ENCODE measurements around the gene FAM24A. TPM values are rescaled to one million over a fixed set of nuclear protein-coding genes. Genes with fewer than 3 reads are reported as not detected.

FAM24A gene
- total and polyA plus RNA-seq, 5 donors = not detected

DNA sequence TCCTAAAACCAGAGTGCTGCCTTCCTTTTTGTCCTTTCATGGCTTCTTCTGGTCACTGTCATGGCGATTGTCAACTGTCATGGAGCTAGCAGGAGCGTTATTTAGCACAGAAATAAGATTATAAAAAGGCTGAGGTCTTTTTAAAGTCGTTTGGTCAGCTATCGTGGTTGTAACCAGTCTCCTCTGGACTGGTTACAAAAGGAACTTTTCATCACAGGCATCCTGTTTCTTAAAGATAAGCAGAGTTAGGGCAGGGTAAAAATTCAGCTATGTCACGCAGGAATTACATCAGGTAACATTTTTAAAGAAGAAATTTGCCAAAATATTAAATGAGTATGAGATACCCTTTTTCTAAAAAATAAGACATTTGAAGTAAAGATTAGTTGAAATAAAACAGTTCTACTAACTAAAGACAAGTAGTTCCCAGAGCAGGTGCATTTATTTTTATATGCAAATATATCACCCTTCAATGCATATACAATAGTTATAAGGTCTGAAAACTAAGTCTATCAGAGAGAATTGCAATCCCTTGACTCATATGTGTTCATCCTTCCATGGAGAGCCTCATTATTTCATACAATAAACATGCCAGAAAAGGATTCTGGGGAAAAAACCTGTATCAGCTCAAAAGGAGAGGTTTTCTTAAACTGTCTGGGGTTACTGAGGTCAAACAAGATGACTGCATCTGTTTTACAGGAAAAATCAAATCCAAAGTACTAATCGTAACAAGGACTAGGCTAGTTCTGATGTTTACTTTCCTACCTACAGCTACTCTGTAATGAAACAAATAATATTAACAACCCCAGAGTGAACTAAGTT is 20.9 kb downstream of the FAM24A start:
- intact Hi-C loops (cut with DNase I) = no loop called here
- WGBS = 54% methylated on average over 6 of the region's 6 CpGs
- DNase-seq (no peak), ATAC-seq (no peak)
- no peaks in the 10 kb centered on the region for H3K4me1 ChIP-seq (ENCODE audit: control insufficient read depth, insufficient read depth, low read length)
- H3K27me3 ChIP-seq (ENCODE audit: control insufficient read depth, insufficient read depth) = no peaks in the 10 kb centered on the region
- no peak overlapping the region for H3K27ac ChIP-seq (ENCODE audit: low read length)
- no peaks in the 10 kb centered on the region for H3K9me3 ChIP-seq (ENCODE audit: control insufficient read depth, low read length)
- no peak overlapping the region for H3K4me3 ChIP-seq (ENCODE audit: low read length)

DNA sequence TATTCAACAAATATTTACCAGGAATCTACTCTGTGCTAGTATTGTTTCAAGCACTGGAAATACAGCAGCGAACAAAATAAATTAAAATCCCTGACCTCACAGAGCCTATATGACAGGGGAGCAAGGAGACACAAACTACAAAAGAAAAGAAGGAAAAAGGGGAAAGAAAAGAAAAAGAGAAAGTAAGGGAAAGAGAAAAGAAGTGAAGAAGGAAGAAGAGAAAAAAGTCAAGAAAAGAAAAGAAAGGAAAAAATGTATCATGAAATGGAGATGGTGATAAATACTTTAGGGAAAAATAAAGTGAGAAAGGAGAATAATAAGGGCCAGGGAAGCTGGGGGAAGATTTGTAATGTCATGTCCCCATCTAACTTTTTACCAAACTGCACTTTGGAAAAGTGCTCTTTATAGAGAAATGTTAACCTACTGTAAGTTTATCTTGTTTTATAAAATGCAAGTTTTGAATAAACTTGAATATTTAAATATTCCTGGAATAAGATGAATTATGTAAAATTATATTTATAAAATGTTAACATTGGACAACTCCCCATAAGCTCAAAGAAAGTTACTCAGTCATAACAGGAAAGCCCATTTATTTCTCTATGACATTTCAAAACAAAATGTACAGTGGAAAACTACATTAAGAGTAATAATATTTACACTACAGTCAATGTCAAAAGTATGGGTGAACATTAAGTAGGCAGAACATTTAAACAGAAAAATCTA is 28.9 kb downstream of the FAM24A start:
- Histone ChIP-seq H3K9me3 (ENCODE audit: control insufficient read depth, low read length) (no peaks in the 10 kb centered on the region), H3K27me3 (ENCODE audit: control insufficient read depth, insufficient read depth) (no peaks in the 10 kb centered on the region), H3K4me1 (ENCODE audit: control insufficient read depth, insufficient read depth, low read length) (no peaks in the 10 kb centered on the region), H3K4me3 (ENCODE audit: low read length) (no peak overlapping the region), H3K27ac (ENCODE audit: low read length) (no peak overlapping the region)
- ATAC-seq = no peak
- 97% methylated on average over 1 of the region's 1 CpG for WGBS
- DNase-seq = no peak
- intact Hi-C loops (cut with DNase I) = no loop called here

DNA sequence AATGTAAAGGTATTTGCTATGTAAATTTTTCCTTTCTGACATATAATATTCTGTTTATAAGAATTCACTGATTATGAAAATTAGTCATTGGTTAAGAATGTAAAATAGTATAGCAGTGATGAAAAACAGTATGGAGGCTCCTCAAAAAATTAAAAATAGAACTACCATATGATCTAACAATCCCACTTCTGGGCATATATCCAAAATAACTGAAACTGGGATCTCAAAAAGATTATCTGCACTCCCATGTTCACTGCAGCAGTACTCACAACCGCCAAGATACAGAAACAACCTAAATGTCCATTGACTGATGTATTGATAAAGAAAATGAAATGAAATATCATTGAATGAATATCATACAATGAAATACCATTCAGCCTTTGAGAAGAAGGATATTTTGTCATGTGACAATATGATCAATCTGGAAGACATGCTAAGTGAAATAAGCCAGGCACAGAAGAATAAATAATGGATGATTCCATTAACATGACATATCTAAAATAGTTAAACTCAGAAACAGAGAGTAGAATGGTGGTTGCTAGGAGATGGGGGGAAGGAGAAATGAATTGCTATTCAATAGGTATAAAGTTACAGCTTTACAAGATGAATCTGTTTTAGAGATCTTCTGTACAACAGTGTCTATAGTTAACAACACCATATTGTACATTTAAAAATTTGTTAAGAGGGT is 29.6 kb downstream of the FAM24A start:
- no peaks in the 10 kb centered on the region for H3K9me3 ChIP-seq (ENCODE audit: control insufficient read depth, low read length)
- H3K4me1 ChIP-seq (ENCODE audit: control insufficient read depth, insufficient read depth, low read length) = no peaks in the 10 kb centered on the region
- H3K4me3 ChIP-seq (ENCODE audit: low read length) = no peak overlapping the region
- ATAC-seq (no peak), DNase-seq (no peak)
- H3K27me3 ChIP-seq (ENCODE audit: control insufficient read depth, insufficient read depth) = no peaks in the 10 kb centered on the region
- no peak overlapping the region for H3K27ac ChIP-seq (ENCODE audit: low read length)
- intact Hi-C loops (cut with DNase I) = no loop called here
- WGBS = 33% methylated on average over 1 of the region's 1 CpG

DNA sequence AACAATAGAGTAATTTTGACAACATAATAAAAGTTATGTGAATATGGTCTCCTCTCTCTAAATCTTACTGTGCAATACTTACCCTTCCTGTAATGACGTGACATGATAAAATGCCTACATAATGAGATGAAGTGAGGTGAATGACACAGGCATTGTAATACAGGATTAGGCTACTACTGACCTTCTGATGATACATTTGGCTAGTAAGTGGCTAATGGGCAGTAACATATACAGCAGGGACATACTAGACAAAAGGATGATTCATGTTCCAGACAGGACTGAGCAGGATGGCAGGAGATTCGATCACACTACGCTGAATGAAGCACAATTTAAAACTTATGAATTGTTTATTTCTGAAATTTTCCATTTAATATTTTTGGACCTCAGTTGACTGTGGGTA is 38.9 kb downstream of the FAM24A start:
- Histone ChIP-seq H3K4me3 (ENCODE audit: low read length) (no peak overlapping the region), H3K9me3 (ENCODE audit: control insufficient read depth, low read length) (no peaks in the 10 kb centered on the region), H3K27ac (ENCODE audit: low read length) (no peak overlapping the region), H3K27me3 (ENCODE audit: control insufficient read depth, insufficient read depth) (no peaks in the 10 kb centered on the region), H3K4me1 (ENCODE audit: control insufficient read depth, insufficient read depth, low read length) (no peaks in the 10 kb centered on the region)
- 93% methylated on average over 3 of the region's 3 CpGs for WGBS
- intact Hi-C loops (cut with DNase I) = no loop called here
- ATAC-seq (no peak), DNase-seq (no peak)

DNA sequence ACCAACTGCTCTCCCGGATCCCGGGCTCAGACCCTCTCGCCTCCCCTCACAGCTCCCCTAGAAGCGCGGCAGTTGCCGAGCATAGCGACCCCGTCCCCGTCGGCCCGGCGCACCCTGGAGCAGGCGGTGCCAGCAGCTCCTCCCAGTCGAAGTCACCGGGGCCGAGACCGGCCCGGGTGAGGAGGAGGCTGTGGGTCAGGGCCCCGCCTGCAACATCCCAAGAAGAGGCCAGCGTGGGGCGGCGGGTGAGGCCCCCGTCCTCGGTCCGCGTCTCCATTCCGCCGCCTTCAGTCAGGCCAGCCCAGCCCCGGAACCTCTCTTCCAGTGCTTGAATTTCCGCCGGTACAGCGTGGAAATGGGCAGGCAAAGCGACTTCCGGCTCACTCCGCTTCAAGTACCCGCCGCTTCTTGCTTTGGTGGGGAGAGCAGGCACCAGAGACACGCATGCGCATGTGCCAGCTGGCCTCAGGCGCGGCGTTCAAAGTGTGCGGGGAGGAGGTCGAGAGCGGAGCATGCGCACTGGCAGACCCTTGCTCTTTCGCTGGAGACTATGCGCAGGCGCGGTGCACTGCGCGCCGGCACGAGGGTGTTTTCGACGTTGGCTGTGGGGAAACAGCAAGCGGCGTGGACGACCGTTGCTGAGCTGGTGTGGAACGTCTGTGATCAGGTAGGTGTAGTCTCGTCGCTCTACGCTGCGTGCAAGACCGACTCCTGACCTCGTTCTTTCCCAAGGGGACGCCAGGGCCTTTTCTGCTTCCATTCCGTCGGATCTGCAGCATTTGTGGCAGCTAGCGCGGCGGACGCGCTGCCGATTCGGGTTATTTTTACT is 43.7 kb downstream of the FAM24A start, which contains the start of gene C10orf88:
Gene C10orf88, minus strand, starts transcription at position 326 of the 829 bp plus-strand sequence. Its CDS starts 49 bp downstream, at position 277.
- peak; percentile 99 for DNase-seq
- 4% methylated on average over 77 of the region's 77 CpGs for WGBS
- H3K4me3 ChIP-seq (ENCODE audit: low read length) = peak within 1 kb of the TSS; percentile 57
- H3K4me1 ChIP-seq (ENCODE audit: control insufficient read depth, insufficient read depth, low read length) = no peaks in the 10 kb centered on the region
- intact Hi-C loops (cut with DNase I) = no loop called here
- peak within 1 kb of the TSS; percentile 13 for H3K27ac ChIP-seq (ENCODE audit: low read length)
- H3K9me3 ChIP-seq (ENCODE audit: control insufficient read depth, low read length) = no peaks in the 10 kb centered on the region
- peak; percentile 99 for ATAC-seq
- no peaks in the 10 kb centered on the region for H3K27me3 ChIP-seq (ENCODE audit: control insufficient read depth, insufficient read depth)

DNA sequence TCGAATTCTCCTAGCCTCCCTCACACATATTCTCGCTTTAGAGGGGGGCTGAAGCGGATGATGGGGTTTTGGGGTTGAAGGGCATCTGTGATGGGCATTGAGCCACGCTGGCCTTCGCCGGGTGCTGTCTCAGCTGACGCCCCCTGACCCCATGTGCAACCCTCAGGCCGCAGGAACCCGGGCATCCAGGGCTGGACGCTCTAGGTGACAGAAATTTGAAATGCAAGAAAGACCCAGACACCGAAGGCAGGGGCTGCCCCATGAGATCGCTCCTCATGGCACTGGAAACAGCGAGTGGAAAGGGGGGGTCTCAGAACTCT is 44.3 kb downstream of the FAM24A start:
- peak overlapping the region; percentile 1 for H3K4me3 ChIP-seq (ENCODE audit: low read length)
- 65% methylated on average over 13 of the region's 13 CpGs for WGBS
- no peak for ATAC-seq

DNA sequence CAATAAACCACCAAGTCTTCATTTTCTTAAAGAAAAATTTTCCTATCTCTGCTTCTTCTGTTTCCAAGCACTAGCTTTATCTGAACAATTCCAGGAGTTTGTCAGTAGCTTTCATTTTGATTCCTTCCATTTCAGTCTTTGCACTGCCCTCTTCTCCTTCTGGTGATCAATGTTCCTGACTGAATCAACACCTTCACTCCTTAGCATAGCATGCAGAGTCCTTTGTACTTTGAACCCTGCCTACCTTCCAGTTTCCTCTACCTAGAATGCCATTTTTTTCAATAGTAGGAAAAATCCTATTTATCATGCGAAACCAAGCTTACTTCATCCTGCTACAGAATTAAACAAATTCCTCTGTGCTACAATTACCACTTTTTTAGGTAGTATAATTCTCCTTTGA is 45.5 kb downstream of the FAM24A start:
- no peak for ATAC-seq
- intact Hi-C loops (cut with DNase I) = no loop called here
- H3K4me1 ChIP-seq (ENCODE audit: control insufficient read depth, insufficient read depth, low read length) = no peaks in the 10 kb centered on the region
- no peak for DNase-seq
- H3K4me3 ChIP-seq (ENCODE audit: low read length) = no peak overlapping the region
- H3K27me3 ChIP-seq (ENCODE audit: control insufficient read depth, insufficient read depth) = no peaks in the 10 kb centered on the region
- no peaks in the 10 kb centered on the region for H3K9me3 ChIP-seq (ENCODE audit: control insufficient read depth, low read length)
- 96% methylated on average over 1 of the region's 1 CpG for WGBS
- H3K27ac ChIP-seq (ENCODE audit: low read length) = no peak overlapping the region

More for the DNA sequence above, 44.3 kb downstream of the FAM24A start:
- H3K27me3 ChIP-seq (ENCODE audit: control insufficient read depth, insufficient read depth) = no peaks in the 10 kb centered on the region
- H3K27ac ChIP-seq (ENCODE audit: low read length) = no peak overlapping the region
- H3K9me3 ChIP-seq (ENCODE audit: control insufficient read depth, low read length) = no peaks in the 10 kb centered on the region
- H3K4me1 ChIP-seq (ENCODE audit: control insufficient read depth, insufficient read depth, low read length) = no peaks in the 10 kb centered on the region
- intact Hi-C loops (cut with DNase I) = no loop called here
- DNase-seq = peak in 2 of 3 donors; percentile 17 to 58

DNA sequence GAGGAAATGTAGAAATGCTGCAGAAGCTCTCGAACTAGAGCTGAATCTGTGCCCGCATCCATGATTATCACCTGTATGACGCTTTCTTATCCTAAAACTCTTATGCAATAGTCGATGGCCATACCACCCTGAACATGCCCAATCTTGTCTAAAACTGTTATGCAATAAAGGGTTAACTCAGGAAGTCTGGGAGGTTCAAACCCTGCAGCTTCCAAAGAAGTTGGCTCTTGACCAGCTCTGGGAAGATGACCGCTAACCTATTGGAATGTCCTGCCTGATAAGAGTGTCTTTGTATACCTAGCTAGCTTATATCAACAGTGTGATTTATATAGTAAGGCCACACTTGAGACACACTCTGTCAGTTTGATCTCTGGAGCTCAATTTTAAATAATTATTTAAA is 47.1 kb downstream of the FAM24A start:
- Histone ChIP-seq H3K4me3 (ENCODE audit: low read length) (no peak overlapping the region), H3K27ac (ENCODE audit: low read length) (no peak overlapping the region), H3K27me3 (ENCODE audit: control insufficient read depth, insufficient read depth) (no peaks in the 10 kb centered on the region), H3K4me1 (ENCODE audit: control insufficient read depth, insufficient read depth, low read length) (no peaks in the 10 kb centered on the region), H3K9me3 (ENCODE audit: control insufficient read depth, low read length) (no peaks in the 10 kb centered on the region)
- intact Hi-C loops (cut with DNase I) = no loop called here
- WGBS = 74% methylated on average over 5 of the region's 5 CpGs
- DNase-seq (no peak), ATAC-seq (no peak)

DNA sequence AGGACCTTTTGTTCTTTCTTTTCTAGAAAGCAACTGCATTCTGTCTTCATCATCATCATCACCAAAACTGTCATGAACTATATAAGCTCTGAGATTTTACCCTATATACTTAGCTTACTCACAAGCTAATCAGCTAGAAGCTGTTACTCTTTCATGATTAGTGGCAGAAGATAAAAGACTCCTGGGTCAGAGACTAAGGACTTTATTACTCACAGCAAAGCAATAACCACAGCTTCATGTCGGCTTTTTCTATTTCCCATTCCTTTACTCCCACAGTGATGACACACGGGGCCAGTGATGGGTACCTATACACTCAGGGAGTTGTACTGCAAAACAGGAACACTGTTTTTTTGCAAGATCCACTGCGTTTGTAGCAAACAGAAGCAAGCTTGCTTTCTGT is 52.0 kb downstream of the FAM24A start:
- H3K4me1 ChIP-seq (ENCODE audit: control insufficient read depth, insufficient read depth, low read length) = no peaks in the 10 kb centered on the region
- H3K27me3 ChIP-seq (ENCODE audit: control insufficient read depth, insufficient read depth) = no peaks in the 10 kb centered on the region
- ATAC-seq = no peak
- no peak overlapping the region for H3K27ac ChIP-seq (ENCODE audit: low read length)
- H3K4me3 ChIP-seq (ENCODE audit: low read length) = no peak overlapping the region
- WGBS = 73% methylated on average over 3 of the region's 3 CpGs
- H3K9me3 ChIP-seq (ENCODE audit: control insufficient read depth, low read length) = no peaks in the 10 kb centered on the region
- intact Hi-C loops (cut with DNase I) = no loop called here
- no peak for DNase-seq

All from right cardiac atrium (tissue), 5 donors.